ENCODE measurements around the gene THSD4.

Gene THSD4

DNA sequence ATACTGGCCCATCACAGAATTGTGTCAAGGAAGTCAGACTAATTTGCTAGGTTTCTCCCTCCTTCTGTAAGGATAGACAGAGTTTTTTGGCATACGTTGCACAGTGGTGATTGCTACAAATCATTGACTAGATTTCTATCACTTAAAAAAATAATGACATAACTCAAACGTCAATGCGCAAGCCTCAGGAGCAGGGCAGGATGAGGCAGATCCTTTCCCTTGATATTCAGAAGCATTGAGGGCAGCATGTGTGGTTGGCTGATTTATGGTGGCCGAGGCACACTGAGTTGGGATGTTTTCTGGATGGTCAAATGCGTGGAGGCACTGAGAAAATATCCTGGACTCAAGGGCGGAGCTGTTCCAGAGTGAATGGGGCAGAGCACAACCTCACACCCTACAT lies 14.4 kb downstream of the THSD4 start:
- Histone ChIP-seq H3K4me1 (no peaks in the 10 kb centered on the region), H4K20me1 (no peaks in the 10 kb centered on the region), H3K9me3 (no peaks in the 10 kb centered on the region), H3K4me3 (no peak overlapping the region), H3K27ac (no peak overlapping the region), H3K4me2 (no peak overlapping the region), H3K36me3 (no peaks in the 10 kb centered on the region), H3K9ac (no peak overlapping the region), H3K27me3 (no peaks in the 10 kb centered on the region)
- TF ChIP-seq Cebpa-rat (IDR thresholded peaks at IDR 0.05): no peak

GRCh38 chr15:71131601-71132362 lies 16.5 kb downstream of the THSD4 start:
- Histone ChIP-seq H3K27ac (no peak overlapping the region), H3K4me2 (no peak overlapping the region), H3K9ac (no peak overlapping the region), H3K4me1 (no peaks in the 10 kb centered on the region), H3K9me3 (no peaks in the 10 kb centered on the region), H3K36me3 (no peaks in the 10 kb centered on the region), H3K4me3 (no peak overlapping the region), H3K27me3 (no peaks in the 10 kb centered on the region), H4K20me1 (no peaks in the 10 kb centered on the region)
- no peak for TF ChIP-seq Cebpa-rat (IDR thresholded peaks at IDR 0.05)

- Histone ChIP-seq H3K9ac (no peak overlapping the region), H3K4me1 (no peaks in the 10 kb centered on the region), H3K27ac (no peak overlapping the region), H3K4me2 (no peak overlapping the region), H3K4me3 (no peak overlapping the region), H3K36me3 (no peaks in the 10 kb centered on the region), H3K27me3 (no peaks in the 10 kb centered on the region), H4K20me1 (no peaks in the 10 kb centered on the region), H3K9me3 (no peaks in the 10 kb centered on the region; the same call in 1 of the 2 replicates)
- TF ChIP-seq Cebpa-rat (IDR thresholded peaks at IDR 0.05): no peak
Observed at GRCh38 chr15:71133747-71134472, 18.6 kb downstream of the THSD4 start.

DNA sequence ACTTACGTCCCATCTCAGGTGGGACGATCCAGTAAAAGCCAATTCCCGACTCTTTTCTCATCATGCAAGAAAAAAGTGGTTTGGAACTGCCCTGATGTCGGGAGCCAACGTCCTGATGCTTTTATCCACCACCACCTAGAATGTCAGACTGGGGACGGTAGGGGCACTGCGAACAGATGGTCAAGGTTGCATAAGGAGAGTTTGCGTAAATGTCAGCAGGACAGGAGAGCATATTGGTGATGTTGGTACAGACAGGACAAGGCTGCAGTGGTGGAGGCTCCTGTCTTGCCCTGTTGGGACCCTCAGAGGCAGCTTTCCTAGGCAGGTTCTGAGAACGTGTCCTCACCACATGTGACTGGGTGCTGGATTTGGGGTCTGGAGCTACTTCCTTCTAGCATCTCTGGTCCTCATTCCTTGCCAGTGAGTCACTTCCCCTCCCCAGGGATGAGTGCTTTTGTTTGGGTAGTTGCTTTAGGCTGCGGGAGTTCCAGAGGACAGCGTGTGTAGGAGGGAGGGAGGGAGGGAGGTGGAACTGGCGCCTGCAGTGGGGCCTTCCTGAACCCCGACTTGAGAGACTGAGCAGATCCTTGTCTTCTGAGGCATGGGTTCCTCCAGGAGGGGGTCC lies 21.0 kb downstream of the THSD4 start:
- Histone ChIP-seq H3K4me2 (no peak overlapping the region), H3K36me3 (no peaks in the 10 kb centered on the region), H4K20me1 (no peaks in the 10 kb centered on the region), H3K9me3 (no peaks in the 10 kb centered on the region; the same call in 1 of the 2 replicates), H3K9ac (no peak overlapping the region), H3K27ac (no peak overlapping the region), H3K4me3 (no peak overlapping the region), H3K27me3 (no peaks in the 10 kb centered on the region), H3K4me1 (no peaks in the 10 kb centered on the region)
- no peak for TF ChIP-seq Cebpa-rat (IDR thresholded peaks at IDR 0.05)

DNA sequence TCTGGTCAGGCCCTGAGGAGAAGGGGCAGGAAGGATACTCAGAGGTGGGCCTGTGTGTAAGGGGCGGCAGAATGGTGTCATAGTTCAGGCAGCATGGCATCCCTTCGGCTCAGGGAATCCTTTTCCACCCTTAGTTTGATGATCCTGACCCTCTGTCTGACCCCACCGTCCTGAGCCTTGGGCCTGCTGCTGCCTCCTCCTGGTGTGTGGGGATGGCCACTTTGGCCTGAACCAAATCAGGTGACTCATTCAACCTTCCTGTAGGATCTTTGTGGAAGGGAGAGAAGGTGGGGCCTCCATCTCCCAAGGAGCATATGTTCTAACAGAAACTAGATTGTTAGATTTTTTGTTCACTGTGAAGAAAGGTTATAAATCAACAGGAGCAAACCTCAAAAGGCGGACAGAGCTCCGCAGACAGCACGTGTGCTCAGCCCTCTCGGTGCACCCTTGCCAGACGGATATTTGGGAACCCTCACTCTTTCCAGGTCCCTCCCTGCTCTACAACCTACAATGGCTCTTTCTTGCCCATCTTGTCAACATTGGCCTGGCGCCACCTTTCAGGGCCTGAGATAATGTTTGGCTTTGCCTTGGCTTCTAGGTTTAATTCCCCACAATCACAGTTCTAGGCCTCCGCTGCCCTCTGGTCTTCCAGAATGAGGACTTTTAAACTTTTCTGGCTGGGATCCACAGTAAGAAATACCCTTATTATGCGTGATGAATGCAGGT lies 21.7 kb downstream of the THSD4 start:
- TF ChIP-seq Cebpa-rat (IDR thresholded peaks at IDR 0.05): no peak
- no peak overlapping the region for H3K4me2 ChIP-seq
- H3K9ac ChIP-seq: no peak overlapping the region

GRCh38 chr15:71138473-71138872 lies 23.2 kb downstream of the THSD4 start:
- H3K4me1 ChIP-seq: no peaks in the 10 kb centered on the region

More for the DNA sequence above, 21.7 kb downstream of the THSD4 start:
- H3K36me3 ChIP-seq: no peaks in the 10 kb centered on the region
- no peak overlapping the region for H3K27ac ChIP-seq
- no peaks in the 10 kb centered on the region for H3K4me1 ChIP-seq
- H4K20me1 ChIP-seq: no peaks in the 10 kb centered on the region
- no peak overlapping the region for H3K4me3 ChIP-seq
- no peaks in the 10 kb centered on the region for H3K27me3 ChIP-seq
- no peaks in the 10 kb centered on the region; the same call in 1 of the 2 replicates for H3K9me3 ChIP-seq

GRCh38 chr15:71139241-71139640 lies 24.0 kb downstream of the THSD4 start:
- Histone ChIP-seq H3K27ac (no peak overlapping the region), H4K20me1 (no peaks in the 10 kb centered on the region), H3K36me3 (no peaks in the 10 kb centered on the region), H3K9ac (no peak overlapping the region), H3K27me3 (no peaks in the 10 kb centered on the region), H3K9me3 (no peaks in the 10 kb centered on the region; the same call in 1 of the 2 replicates), H3K4me3 (no peak overlapping the region), H3K4me2 (no peak overlapping the region), H3K4me1 (no peaks in the 10 kb centered on the region)
- TF ChIP-seq Cebpa-rat (IDR thresholded peaks at IDR 0.05): no peak

More at GRCh38 chr15:71138473-71138872, 23.2 kb downstream of the THSD4 start:
- no peak overlapping the region for H3K4me3 ChIP-seq
- H3K9ac ChIP-seq: no peak overlapping the region
- no peaks in the 10 kb centered on the region for H4K20me1 ChIP-seq
- no peak overlapping the region for H3K4me2 ChIP-seq
- H3K27me3 ChIP-seq: no peaks in the 10 kb centered on the region
- no peak overlapping the region for H3K27ac ChIP-seq
- no peaks in the 10 kb centered on the region for H3K36me3 ChIP-seq
- H3K9me3 ChIP-seq: no peaks in the 10 kb centered on the region; the same call in 1 of the 2 replicates
- TF ChIP-seq Cebpa-rat (IDR thresholded peaks at IDR 0.05): no peak

- no peak overlapping the region for H3K4me2 ChIP-seq
- no peaks in the 10 kb centered on the region for H3K36me3 ChIP-seq
- no peaks in the 10 kb centered on the region for H3K27me3 ChIP-seq
- H3K27ac ChIP-seq: no peak overlapping the region
- no peak for TF ChIP-seq Cebpa-rat (IDR thresholded peaks at IDR 0.05)
- no peaks in the 10 kb centered on the region for H3K4me1 ChIP-seq
- H3K9ac ChIP-seq: no peak overlapping the region
- H3K4me3 ChIP-seq: no peak overlapping the region
- no peaks in the 10 kb centered on the region; the same call in 1 of the 2 replicates for H3K9me3 ChIP-seq
- no peaks in the 10 kb centered on the region for H4K20me1 ChIP-seq
Observed at GRCh38 chr15:71141572-71141971, 26.3 kb downstream of the THSD4 start.

DNA sequence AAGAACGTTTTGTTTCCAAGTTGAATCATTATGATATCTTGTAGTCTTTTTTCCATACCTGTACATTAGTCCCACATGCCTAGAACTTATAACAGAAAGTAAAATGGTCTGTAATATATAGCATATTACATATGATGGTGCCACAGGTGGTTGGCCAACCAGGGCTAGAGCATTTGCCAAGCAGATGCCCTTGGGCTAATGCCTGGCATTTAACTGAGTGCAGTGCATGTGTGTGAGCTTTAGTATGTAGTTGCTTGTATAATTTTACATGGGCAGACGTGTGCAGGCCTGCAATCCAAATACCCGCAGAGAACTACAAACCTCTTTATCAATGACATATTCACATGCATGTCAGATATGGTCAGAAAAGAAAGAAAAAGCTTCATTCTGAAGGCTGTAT lies 27.5 kb downstream of the THSD4 start:
- H3K27ac ChIP-seq: no peak overlapping the region

More for the DNA sequence above, 27.5 kb downstream of the THSD4 start:
- no peak for TF ChIP-seq Cebpa-rat (IDR thresholded peaks at IDR 0.05)
- no peaks in the 10 kb centered on the region for H3K4me1 ChIP-seq
- H3K36me3 ChIP-seq: no peaks in the 10 kb centered on the region
- H3K4me2 ChIP-seq: no peak overlapping the region
- no peak overlapping the region for H3K9ac ChIP-seq
- H3K9me3 ChIP-seq: no peaks in the 10 kb centered on the region; the same call in 1 of the 2 replicates
- H3K27me3 ChIP-seq: no peaks in the 10 kb centered on the region
- H4K20me1 ChIP-seq: no peaks in the 10 kb centered on the region
- H3K4me3 ChIP-seq: no peak overlapping the region

Measured in BLaER1 (cell line).